Left forelimb (tissue), 1 donor: ENCODE measurements around the gene ZNF670.
"Not testable (repeated sequence)": the region's sequence is repeated elsewhere in the genome, so short reads cannot be mapped to it uniquely, and the experiment has no call there.

Experiments
- DNase-seq: peaks from one replicate; pipeline ENCODE4 v3.0.0-alpha.2; 2018; ENCODE audit warnings: low spot score

The ZNF670 gene

DNA sequence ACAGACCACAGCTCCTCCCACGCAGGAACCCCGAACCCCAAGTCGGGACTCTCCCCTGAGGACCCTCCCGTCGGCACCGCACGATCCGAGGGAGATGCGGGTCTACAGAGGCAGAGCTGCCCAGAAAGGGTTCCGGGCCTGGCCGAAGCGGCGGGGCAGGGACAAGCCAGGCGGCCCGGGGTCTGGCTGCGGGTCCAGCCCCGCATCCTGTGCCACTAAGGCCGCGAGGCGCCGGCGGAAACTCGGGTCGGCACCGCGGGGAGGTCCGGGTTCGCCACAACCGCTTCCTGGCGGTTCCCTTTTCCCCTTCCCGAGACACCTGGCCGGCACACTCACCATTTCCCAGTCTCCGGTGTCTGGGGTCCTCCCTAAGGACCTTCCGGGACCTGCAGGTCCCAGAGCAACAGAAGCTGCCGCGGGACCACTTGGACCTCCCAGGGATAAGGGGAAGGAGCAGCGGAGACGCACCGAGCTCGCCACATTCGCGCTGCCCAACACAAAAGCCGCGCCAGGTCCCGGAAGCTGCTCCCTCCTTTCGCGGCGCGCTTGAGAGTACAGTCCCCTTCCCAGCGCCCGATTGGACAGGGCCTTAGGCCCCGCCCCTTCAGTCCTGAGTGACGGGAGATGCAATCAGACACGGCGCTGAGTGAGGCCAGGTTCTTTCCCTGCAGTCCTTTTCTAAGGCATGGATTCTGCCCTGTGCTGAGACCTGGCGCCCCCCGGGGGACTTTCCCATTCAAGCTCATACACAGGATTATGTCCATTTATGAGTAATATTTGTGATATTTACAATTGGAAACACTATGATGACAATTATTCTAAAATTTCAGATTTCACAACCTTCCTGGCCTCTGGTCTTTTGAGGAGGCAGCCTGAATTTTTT is at the start of gene ZNF670:
Gene ZNF670, minus strand, starts transcription at position 554 of the 883 bp plus-strand sequence. Its CDS starts 215 bp downstream, at position 339.
- DNase-seq, result peak; percentile 93

DNA sequence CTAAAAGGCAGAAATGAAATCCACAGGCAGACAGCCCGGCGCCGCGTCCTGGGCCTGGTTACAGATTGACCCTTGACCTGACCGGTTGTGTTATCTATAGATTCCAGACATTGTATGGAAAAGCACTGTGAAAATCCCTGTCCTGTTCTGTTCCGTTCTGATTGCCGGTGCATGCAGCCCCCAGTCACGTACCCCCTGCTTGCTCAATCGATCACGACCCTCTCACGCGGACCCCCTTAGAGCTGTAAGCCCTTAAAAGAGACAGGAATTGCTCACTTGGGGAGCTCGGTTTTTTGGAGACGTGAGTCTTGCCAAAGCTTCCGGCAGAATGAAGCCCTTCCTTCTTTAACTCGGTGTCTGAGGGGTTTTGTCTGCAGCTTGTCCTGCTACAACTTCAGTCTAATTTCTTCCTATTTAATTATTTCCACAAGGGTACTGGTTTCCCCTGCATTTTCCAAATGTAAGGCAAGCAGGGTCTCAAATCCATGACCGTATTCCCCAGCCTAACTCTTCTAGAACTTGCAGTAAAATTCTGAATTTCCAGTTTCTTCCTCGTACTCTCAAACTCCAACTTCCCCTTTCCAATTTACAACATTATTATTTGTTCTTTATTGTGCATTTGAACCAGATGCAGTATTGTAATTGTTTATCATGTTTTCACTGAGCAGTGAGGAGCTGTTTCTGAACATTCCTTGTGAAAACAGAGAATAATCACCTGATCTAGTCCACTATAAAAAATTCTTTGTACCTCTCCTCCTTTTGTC is 49.1 kb upstream of the ZNF670 start:
- not testable (repeated sequence) for DNase-seq

- DNase-seq, result not testable (repeated sequence)
Observed at GRCh38 chr1:247126601-247127000, 48.0 kb upstream of the ZNF670 start.

DNA sequence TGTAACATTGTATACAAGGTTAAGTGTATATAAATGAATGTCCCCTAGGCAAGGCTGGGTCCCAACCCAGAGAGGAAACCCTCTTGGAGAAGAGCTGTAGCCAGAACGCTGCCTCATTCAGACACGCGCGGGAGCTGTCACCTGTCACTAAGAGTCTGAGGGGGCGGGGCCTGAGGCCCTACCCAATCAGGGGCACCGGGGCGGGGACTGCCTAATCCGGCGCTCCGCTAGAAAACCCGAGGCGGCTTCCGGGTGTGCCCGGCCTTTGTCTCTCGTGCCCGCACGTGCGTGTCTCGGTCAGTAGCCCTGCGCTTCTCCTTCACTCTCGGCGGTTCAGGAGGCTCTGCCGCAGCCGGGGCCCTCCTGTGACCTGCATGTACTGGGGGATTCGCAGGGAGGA is 47.6 kb upstream of the ZNF670 start:
- DNase-seq, result not testable (repeated sequence)

- DNase-seq, result no peak
Observed at GRCh38 chr1:247121382-247121781, 42.8 kb upstream of the ZNF670 start.

DNA sequence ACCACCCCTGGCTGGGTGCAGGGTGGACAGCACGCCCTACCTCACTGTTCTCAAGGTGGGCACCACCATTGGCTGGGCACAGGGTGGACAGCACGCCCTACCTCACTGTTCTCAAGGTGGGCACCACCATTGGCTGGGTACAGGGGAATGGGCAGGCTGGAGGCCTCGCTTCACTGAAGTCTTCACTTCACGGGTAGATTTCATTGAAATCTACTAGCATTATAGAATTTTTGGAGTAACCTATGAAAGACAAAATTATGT is 41.7 kb upstream of the ZNF670 start:
- not testable (repeated sequence) for DNase-seq

GRCh38 chr1:247119600-247120407 is 41.2 kb upstream of the ZNF670 start:
- no peak for DNase-seq

GRCh38 chr1:247118946-247119446 is 40.4 kb upstream of the ZNF670 start:
- no peak for DNase-seq

GRCh38 chr1:247115545-247115944 is 36.9 kb upstream of the ZNF670 start:
- no peak for DNase-seq

GRCh38 chr1:247115141-247115510 is 36.5 kb upstream of the ZNF670 start:
- DNase-seq, result no peak

DNA sequence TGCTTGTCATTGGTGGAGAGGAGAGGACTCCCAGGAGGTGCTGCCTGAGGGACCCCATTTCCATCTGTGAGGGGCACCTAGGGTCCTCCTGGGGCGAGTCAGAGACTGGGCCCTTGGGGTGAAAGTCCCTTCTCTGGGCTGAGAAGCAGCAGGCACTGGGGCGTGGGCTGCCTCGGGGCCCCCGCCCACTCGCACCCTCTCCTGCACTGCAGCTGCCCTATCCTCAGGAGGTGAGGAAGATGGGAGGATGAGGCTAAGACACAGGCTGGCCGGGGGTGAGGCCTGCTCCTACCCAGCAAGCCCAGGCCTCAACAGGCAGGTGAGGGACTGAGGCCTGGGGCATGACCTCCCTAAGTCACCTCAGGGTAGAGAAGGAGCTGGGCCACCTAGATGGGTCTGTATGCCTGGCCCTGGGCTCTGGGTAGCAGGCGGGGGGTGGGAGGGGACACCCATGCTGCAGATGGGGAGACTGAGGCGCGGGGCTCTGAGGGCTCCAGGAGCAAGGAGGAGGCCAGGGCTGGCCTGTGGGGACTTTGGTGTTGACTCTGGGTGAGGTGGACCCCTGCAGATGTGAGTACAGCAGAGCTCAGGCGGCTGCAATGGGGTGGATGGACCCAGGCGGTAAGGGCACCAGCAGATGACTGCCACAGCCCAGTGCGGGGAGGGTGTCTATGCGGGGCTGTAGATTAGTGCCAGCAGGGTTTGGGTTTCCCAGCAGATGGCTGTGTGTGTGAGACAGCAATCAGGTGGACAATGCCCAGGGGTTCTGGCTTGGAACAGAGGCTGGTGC is 35.9 kb upstream of the ZNF670 start:
- no peak for DNase-seq

- DNase-seq, result no peak
Observed at GRCh38 chr1:247113733-247114271, 35.2 kb upstream of the ZNF670 start.

- DNase-seq, result no peak
Observed at GRCh38 chr1:247113094-247113497, 34.5 kb upstream of the ZNF670 start.

DNA sequence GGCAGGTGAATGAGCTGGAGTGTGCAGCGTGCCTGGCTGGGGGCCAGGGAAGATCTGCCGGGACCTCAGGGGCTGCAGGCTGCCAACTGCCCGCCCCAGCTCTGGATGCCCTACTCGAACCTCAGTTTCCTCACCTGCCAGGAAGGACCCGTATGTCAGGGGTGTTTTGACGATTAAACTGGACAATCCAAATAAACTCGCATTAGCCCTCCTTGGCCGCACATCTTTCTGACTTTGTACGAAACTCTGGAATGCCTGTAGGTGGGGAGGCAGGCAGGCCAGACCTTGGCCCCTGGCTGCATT is 33.8 kb upstream of the ZNF670 start:
- DNase-seq, result no peak

- DNase-seq, result no peak
Observed at GRCh38 chr1:247111700-247112478, 33.3 kb upstream of the ZNF670 start.

- DNase-seq, result no peak
Observed at GRCh38 chr1:247111259-247111699, 32.7 kb upstream of the ZNF670 start.

DNA sequence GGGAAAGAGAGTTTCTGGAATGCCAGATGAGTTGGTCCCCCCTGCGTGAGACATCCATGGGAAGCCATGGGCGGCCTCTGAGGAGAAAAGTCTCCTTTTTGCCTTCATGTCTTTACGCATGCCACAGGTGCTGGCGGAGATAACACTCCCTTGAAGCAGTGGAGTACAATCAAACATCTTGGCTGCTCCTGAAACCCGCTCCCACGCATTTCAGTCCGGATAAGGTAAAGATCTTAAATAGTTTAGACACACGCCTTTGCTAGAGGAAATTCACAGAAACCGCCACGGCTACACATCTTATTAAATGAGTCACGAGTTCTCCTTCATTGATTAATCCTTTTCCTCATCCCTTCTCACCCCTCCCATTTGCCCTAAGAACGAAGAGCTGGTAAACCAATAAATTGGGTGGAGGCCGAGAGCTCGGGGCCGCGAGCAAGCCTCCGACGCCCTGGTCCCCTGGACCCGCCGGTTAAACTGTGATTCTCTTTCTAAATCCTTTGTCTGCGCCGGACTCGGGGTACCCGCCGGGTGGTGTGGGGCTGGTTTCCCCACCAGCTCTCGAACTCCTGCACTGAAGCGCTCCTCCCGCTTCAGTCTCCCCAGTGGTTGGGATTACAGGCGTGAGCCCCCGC is 32.1 kb upstream of the ZNF670 start:
- no peak for DNase-seq

DNA sequence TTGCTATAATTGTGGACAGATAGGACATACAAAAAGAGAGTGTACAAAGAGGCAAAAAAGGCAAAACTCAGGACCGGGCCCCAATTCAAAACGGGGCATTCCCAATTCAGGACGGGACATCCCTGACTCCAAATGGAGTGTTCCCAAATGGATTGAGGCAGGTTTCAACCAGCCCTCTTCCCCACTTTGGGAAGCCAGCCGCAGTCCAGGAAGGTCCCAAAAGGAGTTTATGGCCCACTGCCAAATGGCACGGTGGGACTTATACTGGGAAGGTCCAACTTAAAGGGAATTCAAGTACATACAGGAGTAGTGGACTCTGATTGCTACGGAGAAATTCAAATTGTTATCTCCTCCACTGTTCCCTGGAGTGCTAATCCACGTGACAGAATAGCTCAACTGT is 29.1 kb upstream of the ZNF670 start:
- DNase-seq, result no peak

DNA sequence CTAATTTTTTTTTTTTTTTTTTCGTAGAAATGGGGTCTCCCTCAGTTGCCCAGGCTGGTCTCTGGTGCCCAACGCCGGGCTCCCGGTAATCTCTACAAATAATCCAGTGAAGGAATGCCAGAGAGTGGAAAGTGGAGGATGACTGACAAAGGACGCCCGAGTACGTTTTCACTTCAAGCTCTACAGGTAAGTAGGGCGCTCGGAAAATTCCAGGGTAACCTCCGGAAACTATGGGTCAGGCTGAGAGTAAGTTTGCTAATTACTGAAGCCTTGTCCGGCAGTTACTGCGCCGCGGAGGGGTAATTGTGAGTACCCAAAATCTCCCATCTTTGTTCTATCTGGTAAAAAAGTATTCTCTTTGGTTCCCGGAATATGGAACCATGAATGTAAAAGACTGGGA is 27.4 kb upstream of the ZNF670 start:
- DNase-seq, result no peak

DNA sequence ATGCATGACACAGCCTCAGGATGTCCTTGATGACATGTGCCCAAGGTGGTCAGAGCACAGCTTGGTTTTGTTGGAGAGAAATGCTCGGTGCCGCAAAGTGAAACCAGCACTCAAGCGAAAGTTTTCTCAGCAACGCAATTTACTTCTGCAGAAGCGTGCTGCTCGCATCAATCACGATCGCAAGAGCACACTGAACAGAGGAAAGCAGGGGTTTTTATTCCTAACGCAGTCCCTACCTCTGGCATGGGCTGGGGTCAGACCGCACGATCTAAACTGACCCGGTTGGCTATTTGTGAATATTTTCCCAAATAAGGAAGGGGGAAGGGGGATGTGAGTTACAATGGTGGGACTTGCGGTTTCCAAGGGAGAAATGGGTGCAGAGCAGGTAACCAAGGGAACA is 26.4 kb upstream of the ZNF670 start:
- no peak for DNase-seq
